ENCODE results near the gene POLR2H. TPM values are rescaled to one million over a fixed set of nuclear protein-coding genes. Genes with fewer than 3 reads are reported as not detected.

The POLR2H gene
- polyA plus RNA-seq, 1 experiment, result 94.4 TPM

- no peak overlapping the region for H3K4me3 ChIP-seq (ENCODE audit: low read depth, low read length)
- no peaks in the 10 kb centered on the region for H3K9me3 ChIP-seq (ENCODE audit: control insufficient read depth, insufficient read depth, low read length)
- H3K27me3 ChIP-seq (ENCODE audit: control insufficient read depth, insufficient read depth, low read length), result peaks cover 32% of the 10 kb centered on the region
- POLR2A ChIA-PET, result no interaction called here
- CTCF ChIA-PET, result no interaction called here
- H3K27ac ChIP-seq (ENCODE audit: low read depth, low read length), result no peak overlapping the region
- no peak for DNase-seq (ENCODE audit: low read depth, low spot score)
- TF ChIP-seq CTCF (IDR thresholded peaks at IDR 0.05; ENCODE audit: low read depth, low read length), result no peak
These were observed 27.4 kb downstream of the POLR2H start for GRCh38 chr3:184388936-184389230.

- CTCF ChIA-PET, result no interaction called here
- no peak for TF ChIP-seq CTCF (IDR thresholded peaks at IDR 0.05; ENCODE audit: low read depth, low read length)
- no peak overlapping the region for H3K27ac ChIP-seq (ENCODE audit: low read depth, low read length)
- DNase-seq (ENCODE audit: low read depth, low spot score), result no peak
- H3K27me3 ChIP-seq (ENCODE audit: control insufficient read depth, insufficient read depth, low read length), result peaks cover 32% of the 10 kb centered on the region
- no peaks in the 10 kb centered on the region for H3K9me3 ChIP-seq (ENCODE audit: control insufficient read depth, insufficient read depth, low read length)
- POLR2A ChIA-PET, result no interaction called here
- no peak overlapping the region for H3K4me3 ChIP-seq (ENCODE audit: low read depth, low read length)
These were observed 27.9 kb downstream of the POLR2H start for GRCh38 chr3:184389384-184389783.

GRCh38 chr3:184389935-184390528, 28.5 kb downstream of the POLR2H start:
- Histone ChIP-seq H3K27me3 (ENCODE audit: control insufficient read depth, insufficient read depth, low read length) (peaks cover 34% of the 10 kb centered on the region), H3K27ac (ENCODE audit: low read depth, low read length) (no peak overlapping the region), H3K9me3 (ENCODE audit: control insufficient read depth, insufficient read depth, low read length) (no peaks in the 10 kb centered on the region), H3K4me3 (ENCODE audit: low read depth, low read length) (no peak overlapping the region)
- DNase-seq (ENCODE audit: low read depth, low spot score), result no peak
- CTCF ChIA-PET, result interaction anchor here (1.0 kb wide), 1 partner anchor 19 kb away, joined by 6 read pairs; no protein-coding TSS in a partner anchor
- no peak for TF ChIP-seq CTCF (IDR thresholded peaks at IDR 0.05; ENCODE audit: low read depth, low read length)
- POLR2A ChIA-PET, result no interaction called here

- TF ChIP-seq CTCF (IDR thresholded peaks at IDR 0.05; ENCODE audit: low read depth, low read length), result no peak
- Histone ChIP-seq H3K27me3 (ENCODE audit: control insufficient read depth, insufficient read depth, low read length) (peaks cover 36% of the 10 kb centered on the region), H3K9me3 (ENCODE audit: control insufficient read depth, insufficient read depth, low read length) (no peaks in the 10 kb centered on the region; the same call in 1 of the 2 replicates), H3K27ac (ENCODE audit: low read depth, low read length) (no peak overlapping the region), H3K4me3 (ENCODE audit: low read depth, low read length) (no peak overlapping the region)
- POLR2A ChIA-PET, result no interaction called here
- CTCF ChIA-PET, result interaction anchor here (1.0 to 1.2 kb wide), 2 partner anchors 20 to 122 kb away, joined by 3 to 6 read pairs; no protein-coding TSS in a partner anchor
- no peak for DNase-seq (ENCODE audit: low read depth, low spot score)
These were observed 29.8 kb downstream of the POLR2H start for GRCh38 chr3:184391266-184391665.

GRCh38 chr3:184395320-184395660, 33.8 kb downstream of the POLR2H start:
- Histone ChIP-seq H3K9me3 (ENCODE audit: control insufficient read depth, insufficient read depth, low read length) (no peaks in the 10 kb centered on the region; the same call in 1 of the 2 replicates), H3K27me3 (ENCODE audit: control insufficient read depth, insufficient read depth, low read length) (peaks cover 28% of the 10 kb centered on the region), H3K27ac (ENCODE audit: low read depth, low read length) (no peak overlapping the region), H3K4me3 (ENCODE audit: low read depth, low read length) (no peak overlapping the region)
- ChIA-PET POLR2A (no interaction called here), CTCF (interaction anchor here (0.7 to 1.3 kb wide), 2 partner anchors 117 to 118 kb away, joined by 3 to 4 read pairs; no protein-coding TSS in a partner anchor)
- no peak for TF ChIP-seq CTCF (IDR thresholded peaks at IDR 0.05; ENCODE audit: low read depth, low read length)
- no peak for DNase-seq (ENCODE audit: low read depth, low spot score)

All from AG04450 (cell line).